ENCODE measurements around the gene IL37. TPM values are rescaled to one million over a fixed set of nuclear protein-coding genes. Genes with fewer than 3 reads are reported as not detected.
A peak's percentile ranks its signal among the peaks of the same experiment; 100 is the strongest.
"Not testable (repeated sequence)": the region's sequence is repeated elsewhere in the genome, so short reads cannot be mapped to it uniquely, and the experiment has no call there.

Gene IL37
- total RNA-seq, 3 donors from 2014 or later, result not detected

DNA sequence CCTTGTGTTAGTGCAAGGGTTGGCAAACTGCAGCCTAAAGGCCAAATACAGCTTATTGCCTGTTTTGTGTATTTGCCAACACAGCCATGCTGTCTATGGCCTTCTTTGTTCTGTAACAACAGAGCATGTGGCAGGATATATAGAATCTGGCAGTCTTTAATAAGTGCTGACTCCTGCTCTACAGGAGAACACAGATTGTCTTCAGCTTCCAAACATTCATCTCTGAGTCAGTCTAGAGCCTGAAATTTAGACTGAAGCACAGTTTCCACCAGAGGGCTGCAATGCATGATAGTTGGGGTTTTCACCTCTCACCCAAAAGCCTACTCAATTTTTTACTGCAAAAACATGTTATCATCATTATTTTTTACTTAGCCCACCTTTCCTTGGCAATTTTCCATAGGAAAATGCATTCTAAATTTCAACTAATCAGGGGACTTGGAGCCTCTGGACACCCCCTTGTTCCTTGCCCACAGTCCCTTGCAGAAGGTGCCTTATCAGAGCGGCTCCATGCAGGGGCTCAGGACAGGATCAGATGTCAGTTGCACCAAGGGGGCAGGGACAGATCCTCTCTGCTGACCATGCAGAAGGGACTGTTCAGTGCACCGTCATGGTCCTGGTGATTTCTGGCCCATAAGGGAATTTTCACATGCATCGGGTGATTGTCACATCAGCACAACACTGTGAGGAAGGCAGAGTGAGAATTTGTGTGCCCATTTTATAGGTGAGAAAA, 12.4 kb downstream of the IL37 start:
- Mint-ChIP-seq H3K4me3 (no peak overlapping the region), H3K4me1 (ENCODE audit: low read depth) (peaks cover 4% of the 10 kb centered on the region), H3K9me3 (no peaks in the 10 kb centered on the region), H3K27me3 (ENCODE audit: low read depth) (no peaks in the 10 kb centered on the region), H3K36me3 (ENCODE audit: insufficient read depth) (no peaks in the 10 kb centered on the region)
- ATAC-seq (no peak), DNase-seq (no peak)

GRCh38 chr2:112923967-112924338, 13.0 kb downstream of the IL37 start:
- peaks cover 4% of the 10 kb centered on the region for H3K4me1 Mint-ChIP-seq (ENCODE audit: low read depth)
- DNase-seq (no peak), ATAC-seq (no peak)
- no peaks in the 10 kb centered on the region for H3K36me3 Mint-ChIP-seq (ENCODE audit: insufficient read depth)
- H3K27me3 Mint-ChIP-seq (ENCODE audit: low read depth), result no peaks in the 10 kb centered on the region
- no peaks in the 10 kb centered on the region for H3K9me3 Mint-ChIP-seq
- no peak overlapping the region for H3K4me3 Mint-ChIP-seq

DNA sequence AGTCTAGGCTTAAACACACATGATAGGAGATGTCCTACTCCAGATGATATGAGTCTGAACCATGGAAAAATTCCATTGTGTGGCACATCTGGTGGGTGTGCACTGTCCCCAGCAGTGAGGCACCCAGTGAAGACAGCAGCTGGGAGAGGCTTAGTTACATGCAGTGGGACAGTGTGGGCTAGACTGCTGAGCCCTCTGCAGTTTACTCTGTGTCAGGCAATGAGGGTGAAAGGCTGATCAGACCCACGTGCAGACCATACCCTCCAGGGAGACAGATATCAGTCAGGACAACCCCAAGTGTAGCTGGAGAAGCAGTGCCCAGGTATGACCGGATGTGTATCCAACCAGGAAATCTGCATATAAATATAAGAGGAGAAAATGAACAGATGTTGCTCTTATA, 13.4 kb downstream of the IL37 start:
- ATAC-seq (no peak), DNase-seq (no peak)
- H3K4me3 Mint-ChIP-seq, result no peak overlapping the region
- no peaks in the 10 kb centered on the region for H3K27me3 Mint-ChIP-seq (ENCODE audit: low read depth)
- H3K9me3 Mint-ChIP-seq, result no peaks in the 10 kb centered on the region
- H3K36me3 Mint-ChIP-seq (ENCODE audit: insufficient read depth), result no peaks in the 10 kb centered on the region
- peaks cover 4% of the 10 kb centered on the region for H3K4me1 Mint-ChIP-seq (ENCODE audit: low read depth)

GRCh38 chr2:112924821-112925220, 13.9 kb downstream of the IL37 start:
- H3K36me3 Mint-ChIP-seq (ENCODE audit: insufficient read depth), result no peaks in the 10 kb centered on the region
- no peak overlapping the region for H3K4me3 Mint-ChIP-seq
- peaks cover 4% of the 10 kb centered on the region for H3K4me1 Mint-ChIP-seq (ENCODE audit: low read depth)
- no peaks in the 10 kb centered on the region for H3K27me3 Mint-ChIP-seq (ENCODE audit: low read depth)
- H3K9me3 Mint-ChIP-seq, result no peaks in the 10 kb centered on the region
- DNase-seq, result no peak
- ATAC-seq, result no peak

DNA sequence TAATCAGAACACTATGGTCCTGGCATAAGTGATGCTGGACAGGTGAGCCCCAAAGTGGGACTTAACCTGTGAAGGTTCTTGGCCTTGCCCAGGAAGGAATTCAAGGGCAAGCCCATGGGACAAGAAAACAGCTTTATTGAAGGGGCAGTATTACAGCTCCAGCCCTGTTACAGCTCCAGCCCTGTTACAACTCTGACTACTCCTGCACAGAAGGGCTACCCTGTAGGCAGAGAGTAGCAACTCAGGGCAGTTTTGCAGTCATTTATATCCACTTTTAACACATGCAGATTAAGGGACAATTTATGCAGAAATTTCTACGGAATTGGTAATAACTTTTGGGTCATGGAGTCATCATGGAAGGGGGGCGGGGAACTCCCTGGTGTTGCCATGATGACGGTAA, 15.7 kb downstream of the IL37 start:
- DNase-seq, result no peak
- Mint-ChIP-seq H3K36me3 (ENCODE audit: insufficient read depth) (no peaks in the 10 kb centered on the region), H3K27me3 (ENCODE audit: low read depth) (no peaks in the 10 kb centered on the region), H3K4me1 (ENCODE audit: low read depth) (no peaks in the 10 kb centered on the region), H3K9me3 (no peaks in the 10 kb centered on the region), H3K4me3 (no peak overlapping the region)
- no peak for ATAC-seq

DNA sequence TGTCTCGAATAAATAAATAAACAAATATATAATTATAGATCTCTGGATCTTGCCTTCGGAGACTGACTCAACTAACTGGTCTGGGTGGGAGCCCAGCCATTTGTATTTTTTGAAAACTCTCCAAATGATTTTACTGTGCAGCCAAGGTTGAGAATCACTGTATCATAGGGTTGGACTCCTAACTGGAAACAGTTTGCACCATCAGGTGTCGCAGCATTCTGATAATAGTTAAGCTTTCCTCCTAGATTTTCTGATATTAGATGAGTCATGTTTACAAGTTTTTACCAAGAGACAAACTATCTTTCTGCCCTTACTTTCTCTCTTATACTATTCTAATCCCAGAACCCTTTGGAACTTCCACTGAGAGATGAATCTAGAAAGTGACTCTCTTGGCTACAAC, 16.8 kb downstream of the IL37 start:
- no peak overlapping the region for H3K4me3 Mint-ChIP-seq
- H3K27me3 Mint-ChIP-seq (ENCODE audit: low read depth), result no peaks in the 10 kb centered on the region

DNA sequence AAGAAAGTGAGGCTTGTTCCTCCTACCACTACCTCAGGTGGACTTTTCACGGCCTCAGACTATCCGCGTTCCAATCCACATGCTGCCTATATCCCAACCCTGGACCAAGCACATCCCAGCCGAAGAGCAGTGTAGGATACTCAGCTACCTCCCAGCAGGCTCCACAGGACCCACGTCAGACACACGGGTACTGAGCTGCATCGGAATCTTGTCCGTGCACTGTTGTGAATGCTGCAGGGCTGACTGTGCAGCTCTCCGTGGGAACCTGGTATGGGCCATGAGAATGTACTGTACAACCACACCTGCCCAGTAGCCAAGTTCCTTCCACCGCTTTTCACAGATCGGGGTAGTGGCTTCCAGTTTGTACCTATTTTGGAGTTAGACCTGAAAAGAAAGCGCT, 22.3 kb downstream of the IL37 start:
- Mint-ChIP-seq H3K4me3 (no peak overlapping the region), H3K27me3 (ENCODE audit: low read depth) (no peaks in the 10 kb centered on the region), H3K9me3 (no peaks in the 10 kb centered on the region), H3K36me3 (ENCODE audit: insufficient read depth) (no peaks in the 10 kb centered on the region), H3K4me1 (ENCODE audit: low read depth) (no peaks in the 10 kb centered on the region)
- ATAC-seq, result no peak
- no peak for DNase-seq

More for the DNA sequence above, 16.8 kb downstream of the IL37 start:
- Mint-ChIP-seq H3K36me3 (ENCODE audit: insufficient read depth) (no peaks in the 10 kb centered on the region), H3K4me1 (ENCODE audit: low read depth) (no peaks in the 10 kb centered on the region), H3K9me3 (no peaks in the 10 kb centered on the region)
- DNase-seq, result no peak
- no peak for ATAC-seq

DNA sequence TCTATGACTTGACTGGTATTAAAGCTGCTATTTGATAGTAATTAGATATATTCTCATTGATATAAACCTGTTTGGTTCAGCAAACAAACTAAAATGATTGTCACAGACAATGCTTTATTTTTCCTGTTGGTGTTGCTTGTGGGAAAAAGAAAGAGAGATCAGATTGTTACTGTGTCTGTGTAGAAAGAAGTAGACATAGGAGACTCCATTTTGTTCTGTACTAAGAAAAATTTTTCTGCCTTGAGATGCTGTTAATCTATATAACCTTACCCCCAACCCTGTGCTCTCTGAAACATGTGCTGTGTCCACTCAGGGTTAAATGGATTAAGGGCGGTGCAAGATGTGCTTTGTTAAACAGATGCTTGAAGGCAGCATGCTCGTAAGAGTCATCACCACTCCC, 23.2 kb downstream of the IL37 start:
- H3K4me1 Mint-ChIP-seq (ENCODE audit: low read depth), result not testable (repeated sequence)

GRCh38 chr2:112936927-112937232, 25.9 kb downstream of the IL37 start:
- Mint-ChIP-seq H3K4me3 (no peak overlapping the region), H3K4me1 (ENCODE audit: low read depth) (no peaks in the 10 kb centered on the region)

More for the DNA sequence above, 23.2 kb downstream of the IL37 start:
- DNase-seq; H3K9me3 Mint-ChIP-seq; H3K4me3 Mint-ChIP-seq; ATAC-seq; H3K27me3 Mint-ChIP-seq (ENCODE audit: low read depth); H3K36me3 Mint-ChIP-seq (ENCODE audit: insufficient read depth): not testable (repeated sequence)

DNA sequence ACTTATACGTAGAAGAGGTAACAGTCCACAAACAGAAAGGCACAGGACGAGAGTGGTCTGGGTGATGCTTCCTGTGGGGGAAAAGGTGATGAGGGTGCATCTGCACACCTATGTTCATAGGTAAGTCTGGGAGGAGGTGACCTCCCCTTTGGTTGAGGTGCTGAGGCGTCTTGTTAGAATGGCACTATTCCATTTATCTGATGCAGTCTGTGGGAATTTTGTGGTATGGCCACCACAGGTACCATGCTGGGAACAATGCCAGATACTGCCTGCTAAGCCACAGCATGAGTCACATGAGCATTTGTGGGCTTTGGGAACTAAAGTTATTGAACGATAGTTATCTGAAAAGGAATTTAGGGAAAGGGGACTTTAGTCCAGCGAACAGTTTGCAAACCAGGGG, 27.9 kb downstream of the IL37 start:
- Mint-ChIP-seq H3K4me1 (ENCODE audit: low read depth) (no peaks in the 10 kb centered on the region), H3K36me3 (ENCODE audit: insufficient read depth) (no peaks in the 10 kb centered on the region), H3K27me3 (ENCODE audit: low read depth) (peaks cover 2% of the 10 kb centered on the region), H3K9me3 (no peaks in the 10 kb centered on the region), H3K4me3 (no peak overlapping the region)
- ATAC-seq, result no peak
- DNase-seq, result no peak

More at GRCh38 chr2:112936927-112937232, 25.9 kb downstream of the IL37 start:
- ATAC-seq (no peak), DNase-seq (no peak)
- H3K9me3 Mint-ChIP-seq, result no peaks in the 10 kb centered on the region
- H3K27me3 Mint-ChIP-seq (ENCODE audit: low read depth), result peaks cover 2% of the 10 kb centered on the region
- H3K36me3 Mint-ChIP-seq (ENCODE audit: insufficient read depth), result no peaks in the 10 kb centered on the region

- ATAC-seq, result no peak
- peaks cover 2% of the 10 kb centered on the region for H3K27me3 Mint-ChIP-seq (ENCODE audit: low read depth)
- no peak overlapping the region for H3K4me3 Mint-ChIP-seq
- no peaks in the 10 kb centered on the region for H3K4me1 Mint-ChIP-seq (ENCODE audit: low read depth)
- no peaks in the 10 kb centered on the region for H3K9me3 Mint-ChIP-seq
- DNase-seq, result no peak
- no peaks in the 10 kb centered on the region for H3K36me3 Mint-ChIP-seq (ENCODE audit: insufficient read depth)
Observed at GRCh38 chr2:112939425-112939824, 28.5 kb downstream of the IL37 start.

DNA sequence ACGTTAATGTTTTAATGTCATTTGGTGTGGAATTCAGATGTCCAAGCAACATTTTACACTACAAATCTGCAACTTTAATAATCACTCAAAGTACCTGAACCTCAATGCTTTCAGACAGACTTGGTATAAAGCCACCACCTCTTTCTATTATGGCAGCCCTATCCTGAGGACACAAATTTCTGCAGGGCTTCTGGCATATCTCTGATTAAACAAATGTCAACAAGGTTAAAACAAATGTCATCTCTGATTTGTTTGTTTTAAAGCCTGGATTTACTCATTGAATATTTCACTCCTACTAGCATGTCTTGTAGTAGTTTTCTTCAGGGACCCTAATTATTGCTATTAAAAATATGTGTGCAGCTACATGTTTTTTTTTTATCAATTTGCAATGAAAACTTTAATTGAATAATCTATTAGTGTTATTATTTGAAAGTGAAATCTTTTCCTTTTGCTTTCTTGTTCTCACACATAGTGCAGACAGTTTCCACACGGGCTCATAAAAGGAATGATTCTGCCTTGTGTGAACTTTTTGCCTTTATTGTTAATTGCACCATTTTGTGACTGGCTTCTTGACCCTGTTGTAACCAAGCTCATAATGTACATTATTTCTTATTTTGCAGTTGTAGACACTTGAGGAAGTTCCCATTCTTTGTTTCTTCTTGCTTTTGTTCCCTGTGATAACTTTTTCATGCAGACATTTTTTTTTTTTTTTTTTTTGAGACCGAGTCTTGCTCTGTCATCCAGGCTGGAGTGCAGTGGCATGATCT, 30.1 kb downstream of the IL37 start:
- Mint-ChIP-seq H3K4me3 (no peak overlapping the region), H3K9me3 (peaks cover 4% of the 10 kb centered on the region), H3K36me3 (ENCODE audit: insufficient read depth) (no peaks in the 10 kb centered on the region), H3K27me3 (ENCODE audit: low read depth) (peaks cover 2% of the 10 kb centered on the region), H3K4me1 (ENCODE audit: low read depth) (no peaks in the 10 kb centered on the region)
- ATAC-seq, result no peak
- no peak for DNase-seq

DNA sequence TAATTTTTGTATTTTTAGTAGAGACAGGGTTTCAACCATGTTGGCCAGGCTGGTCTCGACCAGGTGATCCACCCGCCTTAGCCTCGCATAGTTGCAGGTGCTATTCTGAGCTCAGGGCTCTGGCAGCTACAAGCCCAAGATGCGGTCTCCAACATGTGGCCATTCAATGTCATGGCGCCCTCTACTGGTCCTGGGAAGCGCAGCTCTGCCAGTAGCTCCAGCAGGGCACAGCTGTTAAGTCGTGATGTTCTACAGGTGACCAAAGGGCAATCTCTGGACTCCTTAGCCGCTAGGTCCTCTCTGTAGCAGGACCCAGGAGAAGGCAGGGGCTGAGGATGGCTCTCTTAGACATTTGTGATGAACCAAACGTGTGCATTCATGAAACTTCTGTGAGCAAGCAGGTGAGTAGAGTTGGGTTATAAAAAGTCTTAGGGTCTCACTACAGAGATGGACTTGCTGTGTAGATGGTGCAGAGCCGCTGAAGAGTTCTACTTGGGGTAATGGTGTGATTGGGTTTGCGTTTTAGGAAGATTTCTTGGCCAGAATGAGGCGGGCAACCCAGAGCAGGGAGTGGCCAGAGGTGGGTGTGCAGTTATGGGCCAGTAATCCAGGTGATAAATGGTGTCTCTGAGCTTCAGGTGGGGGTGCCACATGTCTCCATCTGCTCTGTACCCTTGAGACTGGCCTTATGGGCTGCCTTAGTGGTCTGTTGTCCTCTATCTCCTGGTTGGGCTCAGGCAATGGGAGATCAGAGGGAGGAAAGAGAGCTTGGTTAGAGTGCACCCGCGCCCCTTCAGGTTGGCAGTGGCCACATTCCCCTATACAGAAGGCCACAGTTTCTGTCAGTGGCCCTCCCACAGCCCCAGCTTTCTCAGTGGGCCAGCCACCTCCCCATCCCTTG, 31.0 kb downstream of the IL37 start:
- ATAC-seq (peak; percentile 66 to 83), DNase-seq (peak; percentile 37)
- Mint-ChIP-seq H3K36me3 (ENCODE audit: insufficient read depth) (no peaks in the 10 kb centered on the region), H3K4me1 (ENCODE audit: low read depth) (no peaks in the 10 kb centered on the region), H3K4me3 (no peak overlapping the region), H3K27me3 (ENCODE audit: low read depth) (peaks cover 2% of the 10 kb centered on the region), H3K9me3 (peaks cover 4% of the 10 kb centered on the region)

GRCh38 chr2:112942654-112943002, 31.7 kb downstream of the IL37 start:
- Mint-ChIP-seq H3K27me3 (ENCODE audit: low read depth) (peaks cover 2% of the 10 kb centered on the region), H3K36me3 (ENCODE audit: insufficient read depth) (no peaks in the 10 kb centered on the region), H3K4me3 (no peak overlapping the region), H3K4me1 (ENCODE audit: low read depth) (no peaks in the 10 kb centered on the region), H3K9me3 (peaks cover 4% of the 10 kb centered on the region)
- no peak for ATAC-seq
- no peak for DNase-seq
